ENCODE results near the gene THOC6.

The THOC6 gene

DNA sequence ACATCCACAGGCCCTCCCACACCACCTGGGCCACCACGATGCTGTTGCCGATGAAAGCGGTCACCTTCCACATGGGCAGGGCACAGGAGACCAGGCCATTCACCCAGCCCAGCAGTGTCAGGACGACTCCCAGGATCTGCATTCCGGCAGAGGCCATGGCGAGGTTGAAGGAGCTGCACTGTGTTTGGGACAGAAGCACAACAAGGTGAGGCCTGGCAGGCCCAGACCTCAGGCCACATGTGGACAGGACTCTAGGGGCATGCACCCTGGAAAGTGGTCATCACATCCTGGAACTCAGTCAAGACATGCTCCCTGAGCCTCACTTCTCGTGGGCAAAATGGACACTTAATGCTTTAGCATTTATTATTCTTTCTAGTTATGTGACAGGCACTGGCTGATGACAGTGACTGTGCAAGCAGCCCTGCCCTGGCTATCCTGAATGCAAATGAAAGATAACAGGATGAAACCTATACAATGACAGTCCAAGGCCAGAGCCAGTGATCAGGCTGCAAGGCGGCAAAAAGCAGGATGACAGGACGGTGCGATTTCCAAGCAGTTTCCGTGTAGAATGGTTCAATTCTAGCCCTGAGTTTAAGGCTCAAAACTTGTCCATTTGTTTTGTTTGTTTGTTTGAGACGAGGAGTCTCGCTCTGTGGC is 7.8 kb upstream of the THOC6 start:
- DNase-seq (ENCODE audit: low read depth) = no peak

- DNase-seq (ENCODE audit: low read depth) = no peak
These were observed 6.5 kb upstream of the THOC6 start for GRCh38 chr16:3017344-3017743.

GRCh38 chr16:3017794-3018506 is 5.9 kb upstream of the THOC6 start, which contains the start of gene CLDN6:
Gene CLDN6 (minus strand): TSS chr16:3018183. CDS start chr16:3016021, 2,162 bp downstream.
- DNase-seq (ENCODE audit: low read depth) = no peak

DNA sequence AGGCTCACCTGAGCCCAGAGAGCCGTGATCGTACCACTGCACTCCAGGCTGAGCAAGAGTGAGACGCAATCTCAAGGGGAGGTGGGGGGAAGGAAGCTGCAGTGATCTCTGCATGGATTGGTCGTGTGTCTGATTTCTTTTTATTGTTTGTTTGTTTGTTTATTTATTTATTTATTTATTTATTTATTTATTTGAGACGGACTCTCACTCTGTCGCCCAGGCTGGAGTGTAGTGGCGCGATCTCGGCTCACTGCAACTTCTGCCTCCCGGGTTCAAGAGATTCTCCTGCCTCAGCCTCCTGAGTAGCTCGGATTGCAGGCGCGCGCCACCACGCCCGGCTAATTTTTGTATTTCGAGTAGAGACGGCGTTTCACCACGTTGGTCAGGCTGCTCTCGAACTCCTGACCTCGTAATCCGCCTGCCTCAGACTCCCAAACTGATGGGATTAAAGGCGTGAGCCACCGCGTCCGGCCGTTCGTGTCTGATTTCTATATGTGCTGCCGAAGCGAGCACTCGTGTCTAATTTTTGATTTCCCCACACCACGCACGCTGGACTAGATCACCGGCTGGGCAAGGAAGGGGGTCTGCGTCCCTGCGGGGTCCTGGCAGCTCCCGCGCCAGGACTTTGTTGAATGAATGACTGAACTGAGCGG is 4.1 kb upstream of the THOC6 start:
- no peak for DNase-seq (ENCODE audit: low read depth)

DNA sequence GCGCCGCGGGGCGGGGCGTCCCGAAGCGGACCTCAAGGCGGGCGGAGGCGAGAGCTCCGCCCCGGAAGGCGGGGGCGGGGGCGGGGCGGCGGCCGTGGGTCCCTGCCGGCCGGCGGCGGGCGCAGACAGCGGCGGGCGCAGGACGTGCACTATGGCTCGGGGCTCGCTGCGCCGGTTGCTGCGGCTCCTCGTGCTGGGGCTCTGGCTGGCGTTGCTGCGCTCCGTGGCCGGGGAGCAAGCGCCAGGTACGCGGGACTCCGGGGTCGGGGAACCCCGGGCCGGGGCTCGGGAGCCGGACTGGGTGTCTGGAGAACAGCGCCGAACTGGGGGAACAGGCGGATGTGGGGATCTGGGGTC is 3.6 kb upstream of the THOC6 start, which contains the start of gene TNFRSF12A:
TSS of gene TNFRSF12A (plus strand) at position 122 of the 357 bp plus-strand sequence. CDS start at position 152, 30 bp downstream.
- peak; percentile 52 for DNase-seq (ENCODE audit: low read depth)

DNA sequence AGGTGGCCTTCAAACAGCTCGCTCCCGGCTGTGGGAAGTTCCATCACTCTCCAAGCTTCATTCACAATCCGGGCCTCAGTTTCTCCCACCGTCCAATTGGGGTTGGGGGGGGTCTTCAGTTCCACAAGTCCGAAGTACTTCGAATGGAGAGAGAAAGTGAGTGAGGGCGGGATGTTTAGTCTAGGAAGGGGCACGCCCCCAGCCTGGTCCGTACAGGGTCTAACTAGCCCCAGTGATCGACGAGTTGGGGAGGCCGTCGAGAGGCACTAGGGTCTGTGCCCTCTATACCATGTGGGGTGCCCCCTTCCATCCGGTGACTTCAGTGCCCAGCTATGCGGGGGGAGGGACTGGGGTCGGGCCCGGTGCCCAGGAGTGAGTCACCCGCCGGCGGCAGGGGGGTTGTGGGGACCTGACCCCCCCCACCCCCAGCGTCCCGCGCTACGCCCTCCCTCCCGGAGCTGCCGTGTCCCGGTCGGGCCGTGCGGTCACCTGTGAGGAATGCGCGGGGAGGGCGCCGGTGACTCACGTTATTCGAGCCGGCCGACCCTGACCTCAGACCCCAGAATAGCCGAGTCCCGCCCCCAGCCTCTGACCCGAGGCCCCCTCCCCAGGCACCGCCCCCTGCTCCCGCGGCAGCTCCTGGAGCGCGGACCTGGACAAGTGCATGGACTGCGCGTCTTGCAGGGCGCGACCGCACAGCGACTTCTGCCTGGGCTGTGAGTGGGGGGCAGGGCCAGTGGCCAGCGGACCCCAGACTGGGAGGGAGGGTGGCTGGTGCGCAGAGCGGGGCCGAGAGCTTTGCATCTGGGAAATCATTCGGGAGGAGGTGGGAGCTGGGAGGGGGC is 3.0 kb upstream of the THOC6 start:
- peak; percentile 55 for DNase-seq (ENCODE audit: low read depth)

- peak; percentile 65 for DNase-seq (ENCODE audit: low read depth)
These were observed 2.2 kb upstream of the THOC6 start for GRCh38 chr16:3021449-3022207.

- peak; percentile 81 for DNase-seq (ENCODE audit: low read depth)
These were observed 1.6 kb upstream of the THOC6 start for GRCh38 chr16:3022208-3022683.

DNA sequence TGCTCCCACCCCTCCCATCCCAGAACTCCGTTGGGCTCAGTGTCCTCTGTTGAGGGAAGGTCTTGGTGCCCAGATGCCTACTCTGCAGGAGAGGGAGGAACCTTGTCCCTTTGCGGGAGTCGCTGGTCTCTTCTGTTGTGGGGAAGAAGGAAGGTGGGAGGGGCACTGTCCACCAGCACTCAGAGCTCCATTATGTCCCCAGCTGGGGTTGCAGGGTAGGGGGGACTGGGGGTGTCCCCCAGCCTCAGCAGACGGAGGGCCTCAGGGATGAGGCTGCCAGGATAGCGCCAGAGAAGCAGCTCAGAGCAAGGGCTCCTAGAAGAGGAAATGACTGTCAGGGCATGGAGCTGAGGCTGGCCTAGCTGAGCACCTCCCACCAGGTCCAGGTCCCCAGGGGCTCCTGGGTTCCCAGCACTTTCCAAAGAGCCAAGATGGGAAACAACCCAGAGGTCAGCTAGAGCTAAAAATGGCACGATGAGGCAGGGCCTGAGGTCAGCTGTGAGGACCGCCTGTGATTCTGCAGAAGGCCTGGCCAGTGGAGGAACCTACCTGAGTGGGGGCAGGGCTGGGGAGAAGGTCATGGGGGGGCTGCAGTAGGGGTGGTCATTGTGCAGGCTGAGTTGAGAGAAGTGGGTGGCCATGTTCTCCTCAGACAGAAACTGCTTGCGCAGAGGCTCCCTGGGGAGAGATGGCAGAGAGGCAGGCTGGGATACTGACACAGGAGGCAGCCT is 986 bp upstream of the THOC6 start:
- DNase-seq (ENCODE audit: low read depth) = no peak

DNA sequence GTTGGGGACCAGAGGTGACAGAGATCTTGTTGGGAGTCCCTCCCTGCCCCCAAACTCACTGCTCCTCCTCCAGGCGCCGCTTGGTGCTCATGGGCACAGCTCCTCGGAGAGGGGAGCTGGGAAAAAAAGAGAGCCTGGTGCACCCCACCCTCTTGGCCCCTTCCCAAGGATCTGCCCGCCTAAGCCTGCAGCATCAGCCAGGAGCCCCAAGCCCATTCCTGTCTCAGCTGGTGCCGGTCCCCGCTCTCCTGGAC is 493 bp upstream of the THOC6 start:
- no peak for DNase-seq (ENCODE audit: low read depth)

DNA sequence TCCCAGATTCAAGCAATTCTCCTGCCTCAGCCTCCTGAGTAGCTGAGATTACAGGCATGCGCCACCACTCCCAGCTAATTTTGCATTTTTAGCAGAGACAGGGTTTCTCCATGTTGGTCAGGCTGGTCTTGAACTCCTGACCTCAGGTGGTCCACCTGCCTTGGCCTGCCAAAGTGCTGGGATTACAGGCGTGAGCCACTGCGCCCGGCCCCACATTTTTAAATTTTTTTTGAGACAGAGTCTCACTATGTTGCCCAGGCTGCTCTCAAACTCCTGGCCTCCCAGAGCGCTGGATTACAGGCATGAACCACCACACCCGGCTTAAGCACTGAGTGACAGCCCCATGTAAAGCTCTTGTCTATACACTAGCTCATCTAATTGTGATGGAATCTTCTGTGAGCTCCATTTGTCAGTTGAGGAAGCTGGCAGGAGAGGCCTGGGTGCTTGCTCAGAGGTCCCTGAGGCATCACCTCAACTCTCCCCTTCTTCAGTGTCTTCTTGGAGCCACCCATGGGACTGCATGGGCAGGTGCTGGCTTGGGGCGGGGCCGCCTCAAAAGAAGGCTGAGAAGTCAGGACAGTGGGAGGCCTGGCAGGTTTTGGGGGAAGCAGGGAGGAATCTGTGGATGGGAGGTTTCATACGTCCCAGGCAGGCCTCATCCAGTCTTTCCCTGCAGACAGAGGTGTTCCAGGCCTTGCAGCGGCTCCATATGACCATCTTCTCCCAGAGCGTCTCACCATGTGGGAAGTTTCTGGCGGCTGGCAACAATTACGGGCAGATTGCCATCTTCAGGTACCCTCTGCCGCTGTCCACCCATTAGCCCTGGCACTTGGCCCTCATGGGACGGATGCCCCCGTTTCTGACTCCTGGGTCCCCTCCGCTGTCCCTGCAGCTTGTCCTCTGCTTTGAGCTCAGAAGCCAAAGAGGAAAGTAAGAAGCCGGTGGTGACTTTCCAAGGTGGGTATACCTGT is 1.5 kb downstream of the THOC6 start:
- DNase-seq (ENCODE audit: low read depth) = no peak

DNA sequence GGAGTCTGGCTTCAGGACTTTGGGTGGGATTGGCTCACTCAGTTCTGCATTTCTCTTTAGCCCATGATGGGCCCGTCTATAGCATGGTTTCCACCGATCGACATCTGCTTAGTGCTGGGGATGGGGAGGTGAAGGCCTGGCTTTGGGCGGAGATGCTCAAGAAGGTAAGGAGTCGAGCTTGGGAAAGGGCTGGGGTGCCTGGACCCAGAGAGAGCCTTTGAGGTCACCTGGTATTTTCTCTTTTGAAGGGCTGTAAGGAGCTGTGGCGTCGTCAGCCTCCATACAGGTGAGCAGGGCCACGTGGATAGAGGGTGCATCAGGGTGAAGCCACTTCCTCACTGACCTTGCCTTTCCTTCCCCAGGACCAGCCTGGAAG is 2.2 kb downstream of the THOC6 start:
- DNase-seq (ENCODE audit: low read depth) = no peak

DNA sequence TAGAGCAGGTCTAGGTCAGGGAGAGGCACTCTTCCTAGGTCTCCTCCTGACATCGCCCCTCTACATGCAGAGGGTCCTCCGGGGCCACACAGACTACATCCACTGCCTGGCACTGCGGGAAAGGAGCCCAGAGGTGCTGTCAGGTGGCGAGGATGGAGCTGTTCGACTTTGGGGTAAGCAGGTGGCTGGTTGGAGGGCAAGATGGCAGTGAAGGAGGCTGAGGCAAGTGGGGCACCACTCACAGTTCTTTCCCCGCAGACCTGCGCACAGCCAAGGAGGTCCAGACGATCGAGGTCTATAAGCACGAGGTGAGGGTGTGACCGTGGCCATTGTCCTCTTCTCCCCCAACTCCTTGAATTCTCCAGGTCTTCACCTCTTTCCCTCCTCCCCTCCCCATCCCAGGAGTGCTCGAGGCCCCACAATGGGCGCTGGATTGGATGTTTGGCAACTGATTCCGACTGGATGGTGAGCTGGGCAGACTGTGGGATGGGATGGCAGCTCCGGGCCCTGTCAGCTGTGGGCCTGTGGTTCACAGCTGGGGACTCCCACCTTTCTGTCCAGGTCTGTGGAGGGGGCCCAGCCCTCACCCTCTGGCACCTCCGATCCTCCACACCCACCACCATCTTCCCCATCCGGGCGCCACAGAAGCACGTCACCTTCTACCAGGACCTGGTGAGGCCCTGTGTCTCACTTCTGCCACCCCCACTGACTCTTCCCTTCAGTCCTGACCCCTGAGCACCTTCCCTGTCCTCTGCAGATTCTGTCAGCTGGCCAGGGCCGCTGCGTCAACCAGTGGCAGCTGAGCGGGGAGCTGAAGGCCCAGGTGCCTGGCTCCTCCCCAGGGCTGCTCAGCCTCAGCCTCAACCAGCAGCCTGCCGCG is 3.0 kb downstream of the THOC6 start:
- no peak for DNase-seq (ENCODE audit: low read depth)

- no peak for DNase-seq (ENCODE audit: low read depth)
These were observed 3.6 kb downstream of the THOC6 start for GRCh38 chr16:3027489-3027795.

DNA sequence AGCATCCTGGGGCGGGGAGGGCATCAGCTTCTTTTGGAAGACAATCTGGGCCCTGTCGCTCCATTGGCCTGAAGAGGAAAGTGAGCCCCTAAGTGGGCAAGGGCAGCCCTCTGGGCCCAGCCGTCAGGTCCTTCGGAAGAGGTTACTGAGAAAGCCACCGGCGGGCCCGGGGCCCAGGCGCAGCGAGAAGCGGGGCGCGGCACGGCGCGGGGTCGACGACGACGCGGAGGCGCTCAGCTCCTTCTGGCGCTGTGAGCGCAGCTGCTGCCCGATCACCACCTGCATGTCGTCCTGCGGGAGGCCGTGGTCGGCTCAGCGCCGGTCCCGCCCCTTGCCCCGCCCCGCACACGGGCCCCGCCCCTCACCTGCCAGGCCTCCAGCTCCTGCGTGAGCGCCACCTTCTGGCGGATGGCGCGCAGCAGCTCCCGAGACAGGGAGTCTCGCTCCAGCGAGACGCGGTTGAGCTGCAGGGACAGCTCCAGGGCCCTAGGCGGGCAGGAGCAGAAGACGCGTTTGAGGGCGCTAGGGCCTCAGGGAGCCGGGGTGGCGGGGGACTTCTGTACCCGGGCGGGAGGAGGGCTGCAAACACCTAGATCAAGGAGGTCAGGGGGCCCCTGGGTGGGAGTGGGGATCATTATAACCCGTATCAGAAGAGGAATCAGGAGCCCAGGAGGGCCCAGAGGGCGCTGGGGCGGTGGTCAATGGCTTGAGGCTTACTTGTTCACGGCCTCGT is 4.3 kb downstream of the THOC6 start:
- peak; percentile 85 for DNase-seq (ENCODE audit: low read depth)

DNA sequence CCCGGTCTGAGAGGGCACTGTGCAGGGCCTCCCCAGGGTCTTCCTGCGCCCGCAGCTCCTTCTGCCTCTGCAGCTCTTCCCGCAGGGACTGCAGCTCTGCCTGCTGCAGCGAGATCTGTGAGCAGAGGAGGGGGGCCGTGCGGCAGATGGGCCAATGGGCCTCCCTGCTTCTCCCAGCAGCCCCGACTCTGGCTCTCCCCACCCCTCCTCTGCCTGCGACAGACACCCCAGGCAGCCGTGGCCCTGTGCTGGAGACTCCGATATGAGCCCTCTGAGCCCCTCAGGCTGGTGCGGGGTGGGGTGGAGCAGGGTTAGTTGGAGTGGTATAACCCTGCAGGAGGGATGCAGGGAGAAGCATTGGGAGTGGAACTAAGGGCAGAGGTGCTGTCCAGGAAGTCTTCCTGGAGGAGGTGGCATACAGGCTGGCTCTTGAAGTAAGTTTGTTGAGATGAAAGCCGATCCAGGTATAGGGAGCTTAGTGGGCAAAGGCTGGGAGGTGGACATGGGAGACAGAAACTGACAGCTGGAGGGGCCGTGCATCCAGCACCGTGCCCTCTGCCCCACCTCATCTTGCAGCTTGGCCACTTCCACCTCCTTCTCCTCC is 5.0 kb downstream of the THOC6 start:
- DNase-seq (ENCODE audit: low read depth) = no peak

- no peak for DNase-seq (ENCODE audit: low read depth)
These were observed 5.8 kb downstream of the THOC6 start for GRCh38 chr16:3029491-3030221.

All from activated T-cell treated with anti-CD3 and anti-CD28 coated beads for 1 hour (primary cell).